PC-3 (cell line): ENCODE results near the gene NCR2. TPM values are rescaled to one million over a fixed set of nuclear protein-coding genes. Genes with fewer than 3 reads are reported as not detected.

Experiments
- ATAC-seq: fragments of 200-7000 bp; cut with Tn5 transposase; 2 replicates; pipeline ENCODE4 v1.9.1; 2020; ENCODE audit warnings: mild to moderate bottlenecking, moderate library complexity
- BruUV-seq: library from RNA; stranded (reverse); fragments of 400-500 nt; replicated peaks from 2 replicates; lab custom pipeline; 2021; lab: Mats Ljungman, UMichigan
- CTCF ChIA-PET: fragments of 300-600 bp; sonication (Branson Sonifier 250); formaldehyde crosslinking; loops from one replicate; lab custom pipeline; 2022; ENCODE audit warnings: antibody characterized with exemption; lab: Charles Lee
- POLR2A ChIA-PET: fragments of 300-600 bp; sonication (Branson Sonifier 250); formaldehyde crosslinking; loops from one replicate; lab custom pipeline; 2022; ENCODE audit warnings: antibody characterized with exemption; ENCODE audit not compliant: unreplicated experiment; lab: Charles Lee
- DNase-seq: peaks from one replicate; pipeline ENCODE4 v3.0.0-alpha.2; 2015
- H2AFZ ChIP-seq: fragments of 300-600 bp; sonication (generic); 2 replicates; pipeline ENCODE4 v1.6.0; 2016; ENCODE audit warnings: antibody characterized with exemption, low read length
- H3F3A ChIP-seq: fragments of 300-600 bp; sonication (generic); one replicate; pipeline ENCODE4 v1.6.0; 2017; ENCODE audit warnings: antibody characterized with exemption, low read length, control low read depth, mild to moderate bottlenecking; ENCODE audit not compliant: unreplicated experiment
- H3K27ac ChIP-seq: fragments of 300-600 bp; sonication (generic); 2 replicates; pipeline ENCODE4 v1.5.1; 2016; ENCODE audit warnings: mild to moderate bottlenecking, low read length
- H3K27me3 ChIP-seq: fragments of 300-600 bp; sonication (generic); 2 replicates; pipeline ENCODE4 v1.6.1; 2016; ENCODE audit warnings: low read length, mixed read lengths
- H3K36me3 ChIP-seq: fragments of 300-600 bp; sonication (generic); 2 replicates; pipeline ENCODE4 v1.6.1; 2016; ENCODE audit warnings: low read depth, mixed run types, low read length, mixed read lengths
- H3K4me1 ChIP-seq: fragments of 300-600 bp; sonication (generic); 2 replicates; pipeline ENCODE4 v1.5.1; 2016; ENCODE audit warnings: low read length; ENCODE audit not compliant: insufficient read depth
- H3K4me2 ChIP-seq: fragments of 300-600 bp; sonication (generic); 2 replicates; pipeline ENCODE4 v1.6.0; 2016; ENCODE audit warnings: low read length
- H3K4me3 ChIP-seq: fragments of 300-600 bp; sonication (generic); 2 replicates; pipeline ENCODE4 v1.5.1; 2016; ENCODE audit warnings: mild to moderate bottlenecking, low read length, mixed read lengths
- H3K79me2 ChIP-seq: fragments of 300-600 bp; sonication (generic); 2 replicates; pipeline ENCODE4 v1.6.1; 2017; ENCODE audit warnings: low read length, mixed read lengths
- H3K9ac ChIP-seq: fragments of 300-600 bp; sonication (generic); 2 replicates; pipeline ENCODE4 v1.6.0; 2016; ENCODE audit warnings: mild to moderate bottlenecking, low read length
- H3K9me2 ChIP-seq: fragments of 300-600 bp; sonication (generic); replicated peaks from 2 replicates; pipeline ENCODE4 v1.6.1; 2016; ENCODE audit warnings: mixed run types, low read length, mixed read lengths
- H3K9me3 ChIP-seq: fragments of 300-600 bp; sonication (generic); 2 replicates; pipeline ENCODE4 v1.6.1; 2016; ENCODE audit warnings: low read length, mixed read lengths
- H4K20me1 ChIP-seq: fragments of 300-600 bp; sonication (generic); 2 replicates; pipeline ENCODE4 v1.6.1; 2016; ENCODE audit warnings: low read length, mixed read lengths
- EZH2 ChIP-seq: fragments of 300-600 bp; sonication (generic); IDR thresholded peaks from one replicate; pipeline ENCODE4 v1.6.1; 2017; ENCODE audit warnings: antibody characterized with exemption, mild to moderate bottlenecking, low read length; ENCODE audit not compliant: unreplicated experiment
- EZH2phosphoT487 ChIP-seq: fragments of 300-600 bp; sonication (generic); IDR thresholded peaks from 2 replicates; pipeline ENCODE4 v1.6.1; 2018; ENCODE audit warnings: mild to moderate bottlenecking, antibody characterized with exemption, low read length, borderline replicate concordance
- intact Hi-C: fragments of 100-400 bp; cut with micrococcal nuclease; formaldehyde crosslinking; loops from 2 replicates; pipeline ENCODE4 v1.9.0; 2023
- total RNA-seq: library from RNA; depleted of rRNA; stranded (reverse); fragments of >200 nt; gene quantifications from 2 replicates; pipeline ENCODE4 v1.2.3, GENCODE V29; 2014
- TF ChIP-seq, protein P1 (sequence below): fragments of 300-600 bp; sonication (generic); conservative IDR thresholded peaks from 2 replicates; pipeline ENCODE4 v1.5.1; 2017; ENCODE audit warnings: antibody characterized with exemption, low read depth, mild to moderate bottlenecking, low read length

The NCR2 gene
- total RNA-seq, 1 experiment from 2014 or later: not detected

GRCh38 chr6:41335943-41336342, 535 bp downstream of the NCR2 start:
- no peak overlapping the region for H3K4me3 ChIP-seq
- ChIA-PET CTCF (no interaction called here), POLR2A (no interaction called here)
- no peak overlapping the region for H3K9ac ChIP-seq
- BruUV-seq: no TSS peak
- no peaks in the 10 kb centered on the region for H4K20me1 ChIP-seq
- TF ChIP-seq EZH2phosphoT487: no peak
- TF ChIP-seq EZH2: no peak
- TF ChIP-seq, protein P1, sequence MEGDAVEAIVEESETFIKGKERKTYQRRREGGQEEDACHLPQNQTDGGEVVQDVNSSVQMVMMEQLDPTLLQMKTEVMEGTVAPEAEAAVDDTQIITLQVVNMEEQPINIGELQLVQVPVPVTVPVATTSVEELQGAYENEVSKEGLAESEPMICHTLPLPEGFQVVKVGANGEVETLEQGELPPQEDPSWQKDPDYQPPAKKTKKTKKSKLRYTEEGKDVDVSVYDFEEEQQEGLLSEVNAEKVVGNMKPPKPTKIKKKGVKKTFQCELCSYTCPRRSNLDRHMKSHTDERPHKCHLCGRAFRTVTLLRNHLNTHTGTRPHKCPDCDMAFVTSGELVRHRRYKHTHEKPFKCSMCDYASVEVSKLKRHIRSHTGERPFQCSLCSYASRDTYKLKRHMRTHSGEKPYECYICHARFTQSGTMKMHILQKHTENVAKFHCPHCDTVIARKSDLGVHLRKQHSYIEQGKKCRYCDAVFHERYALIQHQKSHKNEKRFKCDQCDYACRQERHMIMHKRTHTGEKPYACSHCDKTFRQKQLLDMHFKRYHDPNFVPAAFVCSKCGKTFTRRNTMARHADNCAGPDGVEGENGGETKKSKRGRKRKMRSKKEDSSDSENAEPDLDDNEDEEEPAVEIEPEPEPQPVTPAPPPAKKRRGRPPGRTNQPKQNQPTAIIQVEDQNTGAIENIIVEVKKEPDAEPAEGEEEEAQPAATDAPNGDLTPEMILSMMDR: no peak
- ATAC-seq (no peak), DNase-seq (no peak)
- H2AFZ ChIP-seq: no peak overlapping the region
- H3K27ac ChIP-seq: no peak overlapping the region
- peaks cover 84% of the 10 kb centered on the region for H3K27me3 ChIP-seq
- no peaks in the 10 kb centered on the region for H3K4me1 ChIP-seq
- H3K4me2 ChIP-seq: no peak overlapping the region
- no peaks in the 10 kb centered on the region for H3K9me3 ChIP-seq
- H3K9me2 ChIP-seq: no peaks in the 10 kb centered on the region
- H3K79me2 ChIP-seq: no peaks in the 10 kb centered on the region
- intact Hi-C loops: no loop called here
- no peaks in the 10 kb centered on the region for H3K36me3 ChIP-seq
- H3F3A ChIP-seq: no peaks in the 10 kb centered on the region

DNA sequence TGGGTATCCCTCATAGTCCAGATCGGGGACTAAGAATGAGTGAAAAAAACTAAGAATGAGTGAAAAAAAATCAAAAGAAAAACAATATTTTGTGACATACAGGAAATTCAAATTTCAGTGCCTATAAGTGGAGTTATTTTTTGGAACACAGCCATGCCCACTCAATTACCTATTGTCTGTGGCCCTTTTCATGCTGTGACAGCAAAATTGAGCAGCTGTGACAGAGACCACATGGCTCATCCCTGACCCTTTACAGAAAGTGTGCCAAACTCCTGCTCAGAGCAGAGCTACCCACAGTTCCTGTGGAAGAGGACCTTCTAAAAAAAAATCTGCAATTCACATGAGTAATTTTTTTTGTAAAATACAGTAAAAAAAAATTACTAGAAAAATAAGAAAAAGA, 1.4 kb downstream of the NCR2 start:
- CTCF ChIA-PET: no interaction called here
- Histone ChIP-seq H4K20me1 (no peaks in the 10 kb centered on the region), H3K27ac (no peak overlapping the region), H3K79me2 (no peaks in the 10 kb centered on the region), H3K4me1 (no peaks in the 10 kb centered on the region), H3K9me3 (no peaks in the 10 kb centered on the region), H3F3A (no peaks in the 10 kb centered on the region), H2AFZ (no peak overlapping the region), H3K27me3 (peaks cover 85% of the 10 kb centered on the region), H3K9me2 (no peaks in the 10 kb centered on the region), H3K4me2 (no peak overlapping the region), H3K4me3 (no peak overlapping the region), H3K36me3 (no peaks in the 10 kb centered on the region), H3K9ac (no peak overlapping the region)
- DNase-seq (no peak), ATAC-seq (no peak)
- no TSS peak for BruUV-seq
- POLR2A ChIA-PET: no interaction called here
- intact Hi-C loops: no loop called here
- TF ChIP-seq, protein P1: no peak
- no peak for TF ChIP-seq EZH2
- no peak for TF ChIP-seq EZH2phosphoT487

GRCh38 chr6:41337709-41338108, 2.3 kb downstream of the NCR2 start:
- Histone ChIP-seq H3K36me3 (no peaks in the 10 kb centered on the region), H3K27ac (no peak overlapping the region), H3F3A (no peaks in the 10 kb centered on the region), H3K4me1 (no peaks in the 10 kb centered on the region), H3K27me3 (peaks cover 84% of the 10 kb centered on the region), H3K4me2 (no peak overlapping the region), H4K20me1 (no peaks in the 10 kb centered on the region), H3K9me2 (no peaks in the 10 kb centered on the region), H2AFZ (no peak overlapping the region), H3K79me2 (no peaks in the 10 kb centered on the region), H3K4me3 (no peak overlapping the region), H3K9me3 (no peaks in the 10 kb centered on the region), H3K9ac (no peak overlapping the region)
- intact Hi-C loops: no loop called here
- DNase-seq (no peak), ATAC-seq (no peak)
- POLR2A ChIA-PET: no interaction called here
- CTCF ChIA-PET: no interaction called here
- no TSS peak for BruUV-seq
- no peak for TF ChIP-seq EZH2
